Measurements from ENCODE around the gene ANKRD39.

The ANKRD39 gene

DNA sequence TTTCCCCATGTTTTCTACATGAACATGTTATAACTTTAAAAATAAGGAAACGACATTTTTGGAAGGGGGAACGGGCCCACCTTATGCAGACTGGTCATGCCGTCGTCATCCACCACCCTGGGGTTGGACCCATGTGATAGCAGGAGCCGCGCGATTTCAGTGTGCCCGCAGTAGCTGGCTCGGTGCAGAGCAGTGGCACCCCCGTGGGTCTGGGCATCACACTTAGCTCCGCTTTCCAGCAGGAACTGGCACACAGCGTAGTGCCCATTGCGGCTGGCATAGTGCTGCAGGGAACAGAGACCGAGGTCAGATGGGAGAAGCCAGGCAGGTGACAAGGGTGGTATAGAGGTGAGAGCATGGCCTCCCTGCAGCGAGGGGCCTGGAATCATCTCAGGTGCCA is 4.5 kb downstream of the ANKRD39 start:
- DNase-seq (ENCODE audit: low read depth in 2 of 2): no peak

DNA sequence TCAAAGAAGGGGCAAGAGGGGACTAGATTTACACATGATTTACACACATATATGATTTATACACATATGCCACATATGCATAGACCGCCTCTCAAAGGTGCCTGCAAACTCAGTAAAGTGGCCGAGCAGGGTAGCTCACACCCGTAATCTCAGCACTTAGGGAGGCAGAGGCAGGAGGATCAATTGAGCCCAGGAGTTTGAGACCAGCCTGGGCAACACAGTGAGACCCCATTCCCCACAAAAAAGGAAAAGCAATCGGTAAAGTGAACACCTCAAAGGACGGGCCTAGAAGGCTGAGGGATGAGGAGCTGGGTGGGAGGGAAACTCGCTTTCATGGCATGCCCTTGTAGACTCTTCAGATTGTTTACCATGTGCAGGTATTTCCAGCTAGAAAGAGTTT is 5.1 kb downstream of the ANKRD39 start:
- DNase-seq (ENCODE audit: low read depth in 2 of 2): no peak

DNA sequence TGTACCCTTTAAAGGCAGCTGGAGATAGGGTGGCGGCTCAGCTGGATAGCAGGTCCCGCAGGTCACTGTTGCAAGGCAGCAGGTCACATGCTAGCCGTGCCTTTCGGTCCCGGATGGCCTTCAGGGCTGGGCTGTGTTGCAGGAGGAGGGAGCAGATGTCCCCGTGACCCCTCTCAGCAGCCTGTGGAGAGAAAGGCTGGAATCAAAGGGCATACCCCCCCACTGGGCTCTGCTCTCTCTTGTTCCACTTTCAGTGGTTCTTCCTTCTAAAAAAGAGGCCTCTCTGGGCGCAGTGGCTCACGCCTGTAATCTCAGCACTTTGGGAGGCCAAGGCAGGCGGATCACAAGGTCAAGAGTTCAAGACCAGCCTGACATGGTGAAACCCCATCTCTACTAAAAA is 9.6 kb downstream of the ANKRD39 start:
- DNase-seq (ENCODE audit: low read depth in 2 of 2): no peak

DNA sequence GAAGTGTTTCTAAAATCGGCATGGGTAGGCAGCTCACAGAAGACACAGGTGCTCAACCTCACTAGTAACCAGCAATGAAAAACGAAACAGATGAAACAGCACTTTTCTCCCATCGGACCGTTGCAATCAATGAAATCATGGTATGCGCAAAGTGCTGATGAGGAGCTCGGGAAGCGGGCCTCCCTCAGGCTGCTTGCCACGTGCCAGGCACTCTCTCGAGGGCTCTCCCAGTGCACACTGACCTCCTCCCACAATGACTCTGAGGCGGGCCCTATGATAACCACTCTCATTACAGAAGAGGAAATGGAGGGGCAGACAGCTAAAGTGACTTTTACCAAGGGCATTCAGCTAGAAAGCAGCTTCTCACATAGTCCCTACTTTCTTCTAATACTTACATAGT is 10.2 kb downstream of the ANKRD39 start:
- no peak for DNase-seq (ENCODE audit: low read depth in 2 of 2)

DNA sequence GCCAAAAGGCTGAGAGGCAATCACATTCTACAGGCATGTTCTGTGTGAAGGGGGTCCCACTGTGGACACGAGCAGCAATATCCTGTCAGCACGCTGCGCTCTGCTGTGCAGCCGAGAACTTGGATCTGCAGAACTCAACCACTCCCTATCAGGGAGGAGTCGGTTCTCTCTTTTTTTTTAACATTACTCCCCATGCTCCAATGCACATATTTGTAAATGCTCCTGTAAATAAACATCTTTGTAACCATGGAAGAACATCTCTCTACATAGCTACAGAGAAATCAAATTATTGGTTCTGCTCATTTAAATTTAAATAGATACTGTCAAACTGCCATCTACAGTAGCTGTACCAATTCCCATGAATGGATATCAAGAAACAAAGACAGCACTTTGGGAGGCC is 11.0 kb downstream of the ANKRD39 start:
- no peak for DNase-seq (ENCODE audit: low read depth in 2 of 2)

DNA sequence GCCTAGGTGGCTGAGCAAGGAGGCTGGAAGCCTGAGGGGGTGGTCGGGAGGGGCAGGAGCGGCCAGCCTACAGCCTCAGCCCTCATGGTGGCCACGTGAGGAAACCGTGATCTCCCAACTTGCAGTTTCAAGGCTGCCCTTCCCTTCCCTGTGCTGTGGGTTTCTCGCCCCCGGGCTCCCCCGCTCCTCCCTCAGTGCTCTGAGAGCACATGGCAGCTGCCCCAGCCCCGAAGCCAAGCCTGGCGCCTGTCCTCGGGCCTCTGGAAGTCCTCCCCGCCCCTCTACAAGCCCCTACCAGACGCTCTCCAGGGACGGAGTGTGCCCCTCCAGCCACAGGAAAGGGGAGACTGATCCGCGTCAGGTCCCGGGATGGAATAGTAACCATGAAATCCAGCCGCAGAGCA is 13.4 kb downstream of the ANKRD39 start:
- no peak for DNase-seq (ENCODE audit: low read depth in 2 of 2)

DNA sequence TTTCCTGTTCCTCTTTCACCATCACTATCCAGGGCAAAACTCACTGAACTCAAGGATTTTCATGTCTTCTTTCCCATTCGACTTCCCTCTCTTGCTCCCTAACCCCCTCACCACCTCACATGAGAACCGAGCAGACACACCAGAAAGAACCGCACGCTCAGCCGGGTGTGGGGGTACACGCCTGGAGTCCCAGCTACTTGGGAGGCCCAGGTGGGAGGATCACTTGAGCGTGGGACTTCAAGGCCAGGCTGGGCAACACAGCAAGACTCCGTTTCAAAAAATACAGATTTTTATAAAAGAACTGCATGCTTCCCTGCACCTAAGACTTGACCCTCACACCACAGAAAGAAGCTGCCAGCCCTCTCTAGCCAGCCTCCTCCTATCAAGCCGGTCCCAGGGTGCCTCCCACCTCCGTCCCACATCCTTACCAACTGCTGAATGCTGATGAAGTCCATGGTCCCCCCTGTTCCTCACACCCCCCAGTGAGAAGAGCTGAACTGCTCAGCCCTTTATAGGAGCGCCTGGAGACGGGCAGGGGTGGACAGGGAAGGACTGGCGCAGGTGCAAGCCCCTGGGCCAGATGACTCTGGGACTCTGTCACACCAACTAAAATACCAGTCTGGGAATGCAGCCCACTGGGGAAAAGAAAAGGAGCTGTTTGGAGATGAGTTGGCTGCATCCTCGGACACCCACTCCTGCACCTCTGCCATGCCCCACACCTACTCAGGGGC is 14.1 kb downstream of the ANKRD39 start, which contains the start of gene ANKRD23:
ANKRD23 (minus strand) TSS at position 484 of the 731 bp plus-strand sequence; CDS start at position 455, 29 bp downstream.
- DNase-seq (ENCODE audit: low read depth in 2 of 2): no peak

DNA sequence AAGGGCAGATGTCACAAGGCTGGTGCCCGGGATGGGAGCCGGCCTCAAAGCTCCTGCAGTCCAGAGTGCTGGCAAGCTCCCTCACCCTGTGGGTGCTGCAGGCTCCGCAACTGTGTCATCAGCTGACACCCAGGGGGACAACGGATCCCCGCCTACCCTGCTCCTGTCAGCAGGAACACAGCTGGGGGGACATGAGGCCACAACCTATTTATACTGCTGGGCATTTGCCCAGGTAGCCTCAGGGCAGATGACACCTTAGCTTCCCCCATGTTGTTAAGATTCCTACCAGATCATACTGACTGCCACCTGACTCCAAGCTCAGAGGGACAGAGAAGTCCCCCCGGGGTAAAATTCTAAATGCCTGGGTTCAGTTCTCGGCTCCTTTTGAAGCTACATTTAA is 15.2 kb downstream of the ANKRD39 start:
- DNase-seq (ENCODE audit: low read depth in 2 of 2): no peak

DNA sequence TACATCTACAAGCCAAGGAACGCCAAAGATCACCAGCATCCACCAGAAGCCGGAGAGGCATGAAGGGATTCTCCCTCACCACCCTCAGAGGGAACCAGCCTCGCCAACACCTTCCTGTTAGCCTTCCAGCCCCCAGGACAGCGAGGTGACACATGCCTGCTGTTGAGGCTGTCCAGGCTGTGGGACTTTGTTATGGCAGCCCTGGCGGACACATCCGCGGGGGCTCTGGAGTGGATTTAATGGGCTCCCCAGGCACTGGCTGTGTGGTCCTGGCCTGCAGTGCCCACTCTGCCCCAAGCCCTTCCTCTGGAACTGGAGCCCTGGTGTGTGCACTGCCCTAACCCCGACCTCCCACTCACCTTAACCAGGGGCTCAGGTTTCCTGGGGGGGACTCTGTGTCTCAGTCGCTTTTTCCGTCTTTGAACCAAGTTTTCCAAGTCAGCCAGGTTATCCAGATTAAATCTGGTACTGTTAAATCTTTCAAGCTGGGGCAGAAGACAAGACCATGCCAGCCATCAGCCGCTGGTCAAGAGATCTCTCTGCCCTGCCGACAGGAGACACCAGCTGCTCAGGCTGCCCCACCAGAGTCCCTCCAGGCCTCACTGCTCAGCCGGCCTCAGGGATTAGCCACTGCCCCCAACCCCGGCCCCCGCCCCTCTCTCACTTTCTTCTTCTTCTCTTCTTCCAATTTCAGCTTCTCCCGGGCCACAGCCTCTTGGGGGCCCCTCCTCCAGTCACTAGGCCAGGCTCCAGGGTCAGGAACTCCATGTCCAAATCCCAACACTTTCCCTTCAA is 15.9 kb downstream of the ANKRD39 start:
- no peak for DNase-seq (ENCODE audit: low read depth in 2 of 2)

DNA sequence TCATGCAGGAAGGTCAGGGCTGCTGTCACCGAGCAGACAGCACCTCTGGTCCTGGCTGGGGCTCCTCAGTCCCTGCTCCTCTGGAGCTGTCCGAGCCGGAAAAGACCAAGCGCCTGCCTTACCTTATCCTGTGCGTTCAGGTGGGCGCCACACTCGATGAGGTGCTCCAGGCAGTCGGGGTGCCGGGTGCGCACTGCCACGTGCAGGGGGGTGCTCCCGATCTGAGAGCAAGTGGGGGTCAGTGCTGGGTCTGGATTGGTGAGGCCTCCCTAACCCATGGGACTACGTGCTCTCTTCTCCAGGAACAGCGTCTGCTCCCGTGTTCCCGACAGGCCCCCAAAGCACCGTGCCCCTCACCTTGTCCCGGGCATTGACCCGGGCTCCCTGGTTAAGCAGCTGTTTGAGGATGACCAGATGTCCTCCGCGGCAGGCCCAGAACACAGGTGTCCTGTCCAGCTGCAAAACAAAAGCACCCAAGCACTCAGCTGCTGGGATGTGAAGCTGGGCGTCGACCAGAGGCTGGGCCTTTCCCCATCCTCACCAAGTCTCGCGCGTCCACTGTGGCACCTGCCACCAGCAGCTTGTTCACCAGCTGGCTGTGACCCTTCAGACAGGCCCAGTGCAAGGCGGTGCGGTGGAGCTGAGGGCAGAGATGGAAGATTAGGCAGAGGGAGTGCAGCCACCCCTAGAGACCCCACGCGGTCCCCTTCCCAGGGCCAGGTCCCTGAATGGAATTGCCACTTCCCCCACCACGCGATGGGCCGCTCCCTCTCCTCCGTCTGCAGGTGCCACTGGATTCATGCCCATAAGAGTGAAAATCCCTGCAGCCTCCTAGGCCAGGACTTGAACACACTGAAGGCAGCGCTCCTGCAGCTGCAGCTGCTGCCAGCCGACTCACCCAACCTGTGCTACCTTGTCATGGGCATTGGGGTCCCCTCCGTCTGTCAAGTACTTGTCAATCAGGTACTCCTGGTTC is 17.7 kb downstream of the ANKRD39 start:
- no peak for DNase-seq (ENCODE audit: low read depth in 2 of 2)

DNA sequence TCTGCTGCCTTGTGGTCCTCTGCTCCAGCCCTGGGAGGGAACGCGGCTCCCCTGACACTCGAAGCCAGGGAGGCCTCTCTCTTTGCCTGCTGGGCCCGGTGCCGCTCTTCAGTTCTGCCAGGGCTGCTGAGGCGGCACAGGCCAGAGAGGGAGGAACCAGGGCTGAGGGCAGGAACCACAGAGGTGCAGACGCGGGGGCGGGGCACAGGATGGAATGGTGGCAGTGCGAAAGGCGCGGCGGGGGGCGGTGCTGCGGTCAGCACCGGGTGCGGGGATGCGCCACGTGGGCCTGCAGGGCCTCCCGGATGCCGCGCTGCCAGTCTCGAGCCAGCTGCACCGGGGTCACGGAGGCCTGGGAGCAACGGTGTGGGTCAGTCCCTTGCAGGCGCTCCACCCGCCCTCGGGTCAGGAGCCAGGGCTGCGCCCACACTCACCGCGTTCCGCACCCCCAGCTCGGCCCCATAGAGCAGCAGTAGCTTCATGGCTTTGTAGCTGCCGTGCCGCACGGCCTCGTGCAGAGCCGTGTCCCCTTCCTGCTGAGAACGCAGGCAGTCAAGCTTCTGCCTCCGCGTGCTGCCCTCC is 18.4 kb downstream of the ANKRD39 start:
- DNase-seq (ENCODE audit: low read depth in 2 of 2): peak; percentile 46 to 52

DNA sequence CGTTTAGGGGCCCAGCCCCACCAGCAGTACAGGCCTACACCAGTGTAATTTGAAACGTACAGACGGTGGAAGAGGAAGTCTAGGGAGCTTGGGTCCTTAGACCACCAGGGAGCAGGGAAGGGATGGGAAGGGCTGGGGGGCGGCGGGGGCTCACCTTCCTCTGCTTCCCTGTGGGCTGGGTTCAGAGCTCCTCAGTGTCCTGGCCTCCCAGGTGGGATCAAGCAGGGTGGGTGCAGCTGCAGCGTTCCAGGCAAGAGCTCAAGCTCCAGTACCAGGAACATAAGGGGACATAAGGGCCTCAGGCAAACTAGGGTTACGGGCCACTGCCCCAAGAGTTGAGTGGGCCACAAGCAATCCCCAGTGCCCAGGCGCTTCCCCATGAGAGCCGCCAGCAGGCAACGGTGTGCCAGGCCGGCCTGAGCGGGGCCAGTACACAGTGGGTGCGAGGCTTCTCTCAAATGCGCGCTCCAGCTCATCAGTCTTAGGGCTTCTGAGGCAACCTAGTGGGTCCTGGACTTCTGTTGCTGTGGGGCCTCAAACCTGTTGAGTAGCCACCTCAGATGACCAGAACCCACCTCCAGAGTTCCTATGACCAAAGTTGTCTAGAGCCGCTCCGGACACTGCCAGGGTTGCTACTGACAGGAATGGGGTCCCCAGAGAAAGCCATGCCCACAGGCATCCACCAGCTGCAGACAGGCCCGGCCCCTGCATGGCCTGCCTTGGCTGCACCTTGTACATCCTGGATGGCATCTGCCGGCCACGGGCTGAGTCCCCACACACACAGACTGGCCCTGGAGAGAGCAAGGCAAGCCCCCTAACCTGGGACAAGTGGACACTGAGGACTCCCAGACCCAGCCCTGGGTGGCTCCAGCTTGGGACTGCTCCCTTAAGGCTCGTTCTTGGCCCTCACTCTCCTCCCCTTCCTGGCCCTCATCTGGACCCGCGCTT is 19.2 kb downstream of the ANKRD39 start:
- DNase-seq (ENCODE audit: low read depth in 2 of 2): no peak

DNA sequence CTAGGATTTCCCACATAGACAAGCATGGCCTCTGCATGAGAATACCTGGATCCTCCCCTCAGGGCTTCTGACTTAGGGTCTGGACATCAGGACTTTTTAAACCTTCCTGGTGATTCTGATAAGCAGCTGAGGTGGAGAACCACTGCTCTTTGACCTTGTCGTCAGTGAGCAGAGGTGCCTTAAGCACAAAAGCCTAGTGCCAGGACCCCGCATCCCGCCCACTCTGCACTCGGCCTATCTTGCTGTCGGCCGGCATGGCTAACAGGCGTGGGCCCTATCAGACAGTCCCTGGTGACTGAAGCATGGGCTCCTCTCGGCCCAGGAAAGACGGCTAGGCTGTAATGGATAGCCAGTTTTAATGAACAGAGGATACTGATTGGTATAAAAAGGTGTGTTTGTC is 20.2 kb downstream of the ANKRD39 start:
- DNase-seq (ENCODE audit: low read depth in 2 of 2): no peak

DNA sequence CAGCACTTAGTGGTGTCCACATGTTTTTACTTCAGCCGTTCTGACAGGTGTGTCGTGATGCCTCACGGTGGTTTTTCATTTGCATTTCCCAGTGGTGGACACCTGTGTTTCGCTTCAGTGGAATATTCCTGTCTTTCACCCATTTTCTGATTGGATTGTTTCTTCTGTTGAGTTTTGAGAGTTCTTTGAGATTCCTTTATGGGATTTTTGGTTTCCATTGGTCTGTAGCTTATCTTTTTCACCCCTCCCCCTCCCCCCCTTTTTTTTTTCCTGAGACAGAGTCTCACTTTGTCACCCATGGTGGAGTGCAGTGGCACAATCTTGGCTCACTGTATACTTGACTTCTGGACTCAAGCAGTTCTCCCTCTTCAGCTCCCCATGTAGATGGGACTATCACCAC is 22.0 kb downstream of the ANKRD39 start:
- DNase-seq (ENCODE audit: low read depth in 2 of 2): no peak

DNA sequence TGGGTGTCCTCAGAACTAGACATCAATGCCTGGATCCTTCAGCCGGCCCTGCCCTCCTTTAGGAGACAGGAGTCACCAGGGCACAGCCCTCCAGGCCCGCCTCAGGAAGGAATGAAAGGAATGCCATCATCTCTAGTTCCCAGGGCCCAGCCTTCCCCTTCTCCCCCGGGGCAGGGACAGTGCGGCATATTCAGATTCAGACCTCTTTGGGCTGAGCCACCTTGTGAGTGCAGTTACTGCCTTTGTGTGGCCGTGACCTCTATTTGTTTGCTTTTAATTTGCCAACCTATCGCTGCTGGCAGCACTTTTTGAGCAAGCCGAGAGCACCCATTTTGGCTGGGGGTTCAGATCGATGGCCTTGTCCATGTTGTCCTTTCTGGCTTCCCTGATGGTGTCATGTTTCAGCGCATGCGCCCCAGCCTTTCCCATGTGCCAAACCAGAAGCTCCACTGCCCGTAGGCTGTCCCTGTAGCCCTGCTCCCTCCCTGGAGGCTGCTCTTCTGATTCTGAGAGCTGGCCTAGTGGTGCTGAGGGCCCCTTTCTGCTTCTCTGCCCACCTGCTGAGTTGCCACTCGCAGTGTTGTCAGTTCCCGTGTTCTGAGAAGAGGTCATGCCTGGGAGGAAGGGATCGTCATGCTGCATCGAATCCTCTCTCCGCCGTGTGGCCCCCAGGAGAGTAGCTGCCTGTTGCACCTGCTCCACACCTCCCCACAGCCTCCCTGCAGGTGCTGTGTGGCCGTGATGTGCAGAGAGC is 24.9 kb downstream of the ANKRD39 start:
- no peak for DNase-seq (ENCODE audit: low read depth in 2 of 2)

DNA sequence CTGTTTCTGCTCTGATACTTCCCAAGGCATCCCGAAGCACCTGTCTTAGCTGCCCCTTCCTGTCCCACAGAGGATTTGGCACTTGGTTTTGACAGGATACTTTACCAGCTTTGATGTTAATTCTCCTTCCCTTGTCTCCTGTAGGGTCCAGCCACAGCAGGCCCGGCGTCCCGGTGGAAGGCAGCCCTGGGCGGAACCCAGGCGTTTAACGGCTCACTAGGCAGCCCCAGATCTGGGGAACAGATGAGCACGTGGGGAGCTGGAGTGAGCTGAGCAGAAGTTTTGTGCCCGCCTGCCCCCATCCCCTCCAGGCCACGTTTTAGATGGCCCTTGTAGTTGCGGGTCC is 25.4 kb downstream of the ANKRD39 start:
- no peak for DNase-seq (ENCODE audit: low read depth in 2 of 2)

DNA sequence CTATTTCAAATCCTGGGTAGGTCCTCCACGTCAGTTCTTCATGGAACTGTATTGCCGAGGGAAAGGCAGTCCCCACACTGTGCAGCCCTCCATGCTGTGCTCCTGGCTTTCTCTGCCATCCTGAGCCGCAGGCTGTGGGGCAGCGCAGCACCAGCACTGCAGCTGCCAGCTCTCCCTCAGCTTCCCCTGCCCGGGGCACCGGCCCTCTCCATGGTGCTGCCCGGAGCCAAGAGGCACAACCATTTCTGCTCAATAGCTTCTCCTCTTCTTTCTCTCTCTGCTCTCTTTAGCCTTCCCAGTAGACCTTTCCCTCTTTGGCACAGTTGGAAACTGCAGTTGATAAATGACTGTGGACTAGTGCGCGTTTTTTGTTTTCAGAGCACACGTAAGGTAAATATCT is 26.1 kb downstream of the ANKRD39 start:
- no peak for DNase-seq (ENCODE audit: low read depth in 2 of 2)

DNA sequence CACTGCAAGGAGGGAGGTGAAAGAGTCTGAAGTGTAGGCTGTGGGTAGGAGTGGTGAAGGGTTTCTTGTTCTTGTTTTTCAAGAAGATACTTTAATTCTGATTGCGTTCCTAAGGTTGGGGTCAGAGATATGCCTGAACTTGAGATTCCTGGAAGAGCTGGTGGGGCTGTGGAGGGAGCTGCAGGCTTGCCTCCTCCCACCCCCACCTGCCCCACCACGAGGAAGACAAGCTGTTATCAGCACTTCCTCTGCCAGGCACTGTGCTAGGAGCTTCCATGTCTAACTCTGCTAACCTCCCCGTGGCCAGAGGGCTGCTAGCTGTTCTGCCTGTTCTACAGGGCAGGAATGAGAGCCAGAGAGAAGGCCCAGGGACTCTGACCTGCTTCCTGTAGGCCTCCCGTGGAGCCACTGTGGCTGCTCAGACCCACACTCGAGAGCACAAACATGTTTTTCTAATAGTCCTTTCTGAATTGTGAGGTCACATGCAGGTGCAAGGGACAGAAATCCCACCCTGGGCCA is 27.7 kb downstream of the ANKRD39 start:
- DNase-seq (ENCODE audit: low read depth in 2 of 2): no peak

DNA sequence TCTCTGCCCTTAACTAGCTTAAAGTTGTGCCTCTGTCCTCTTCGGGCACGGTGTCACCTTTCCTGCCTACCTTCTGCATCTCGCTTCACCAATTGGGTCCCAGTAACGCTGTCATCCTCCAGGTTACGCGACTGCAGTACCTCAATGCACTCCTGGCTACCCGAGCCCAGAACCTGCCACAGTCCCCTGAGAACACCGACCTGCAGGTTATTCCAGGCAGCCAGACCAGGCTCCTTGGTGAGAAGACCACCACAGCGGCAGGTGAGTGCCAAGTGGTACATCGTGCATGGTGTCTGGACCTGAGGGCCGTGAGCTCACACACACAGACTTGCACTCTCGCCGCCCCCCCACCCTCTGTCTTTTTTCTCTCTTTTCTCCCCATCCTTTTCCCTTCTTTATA is 28.9 kb downstream of the ANKRD39 start:
- DNase-seq (ENCODE audit: low read depth in 2 of 2): no peak

DNA sequence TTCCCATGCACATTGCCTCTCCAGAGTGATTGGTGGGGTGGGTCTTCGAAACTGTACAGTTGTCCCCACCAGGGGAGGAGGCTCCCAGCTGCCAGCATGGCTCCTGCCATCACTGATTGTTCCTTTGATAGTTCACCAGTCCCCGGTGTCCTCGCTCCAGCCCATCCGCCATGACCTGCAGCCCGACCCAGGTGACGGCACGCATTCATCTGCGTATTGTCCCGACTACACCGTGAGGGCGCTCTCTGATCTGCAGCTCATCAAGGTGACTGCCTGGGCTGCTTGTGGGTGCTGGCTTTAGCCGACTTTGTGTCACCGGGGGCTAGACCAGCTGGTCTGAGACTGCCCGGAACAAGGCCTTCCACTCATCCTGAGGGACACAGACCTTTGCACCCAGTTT is 29.4 kb downstream of the ANKRD39 start:
- no peak for DNase-seq (ENCODE audit: low read depth in 2 of 2)
